COR-L47 (cell line): ENCODE data around the gene ADAMTSL3.
"Not testable (repeated sequence)": the region's sequence is repeated elsewhere in the genome, so short reads cannot be mapped to it uniquely, and the experiment has no call there.

Experiments used
- DNase-seq: peaks from one replicate; lab custom pipeline; 2025; lab: John Stamatoyannopoulos, UW

Gene ADAMTSL3

DNA sequence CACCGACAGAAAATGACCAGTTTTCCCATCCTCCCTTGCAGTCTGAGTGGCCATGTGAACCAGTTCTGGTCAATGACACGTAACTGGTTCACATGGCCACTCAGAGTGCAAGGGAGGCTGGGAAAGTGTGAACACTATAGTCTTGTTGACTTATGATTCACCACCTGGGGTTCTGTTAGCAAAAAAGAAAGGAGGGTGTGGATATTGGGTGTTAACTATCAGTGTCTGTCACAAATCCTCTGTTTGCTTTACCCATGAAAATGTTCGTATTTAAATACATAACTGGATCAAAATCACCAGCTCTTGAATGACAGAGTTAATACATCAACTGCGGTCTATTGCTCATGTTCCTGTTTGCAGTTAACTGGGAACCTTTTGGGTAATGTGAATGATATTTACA lies 92.3 kb downstream of the ADAMTSL3 start:
- no peak for DNase-seq

DNA sequence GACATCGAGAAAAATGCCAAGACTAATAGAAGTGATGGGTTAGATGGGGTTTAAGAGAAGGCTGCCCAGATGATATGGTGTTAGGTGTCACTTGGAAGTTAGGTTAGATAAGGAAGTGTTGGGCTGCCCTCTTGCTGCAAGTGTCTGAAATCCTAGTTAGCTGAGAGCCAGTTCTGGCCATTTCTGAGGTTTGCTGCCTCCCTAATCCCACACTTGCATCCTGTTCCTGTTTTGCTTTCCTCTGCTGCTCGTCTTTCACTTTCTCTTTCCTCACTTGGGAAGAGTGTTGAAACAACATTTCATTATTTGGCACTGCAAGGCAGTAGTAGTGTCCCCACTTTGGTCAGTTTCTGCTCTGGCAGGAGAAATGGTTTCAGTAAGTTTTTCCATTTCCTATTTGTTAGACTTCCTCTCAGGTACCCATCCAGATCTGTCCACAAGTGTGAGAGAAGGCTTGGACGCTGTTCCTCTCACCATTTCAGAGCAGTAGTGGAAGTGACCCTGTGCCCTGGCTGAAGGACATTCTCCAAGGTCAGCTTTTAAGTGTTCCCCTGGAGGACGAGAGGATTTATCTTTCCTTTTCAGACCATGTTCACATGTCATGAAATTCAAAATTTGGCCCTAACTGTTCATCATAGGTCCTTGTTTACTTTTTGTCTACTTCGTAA lies 93.3 kb downstream of the ADAMTSL3 start:
- no peak for DNase-seq

DNA sequence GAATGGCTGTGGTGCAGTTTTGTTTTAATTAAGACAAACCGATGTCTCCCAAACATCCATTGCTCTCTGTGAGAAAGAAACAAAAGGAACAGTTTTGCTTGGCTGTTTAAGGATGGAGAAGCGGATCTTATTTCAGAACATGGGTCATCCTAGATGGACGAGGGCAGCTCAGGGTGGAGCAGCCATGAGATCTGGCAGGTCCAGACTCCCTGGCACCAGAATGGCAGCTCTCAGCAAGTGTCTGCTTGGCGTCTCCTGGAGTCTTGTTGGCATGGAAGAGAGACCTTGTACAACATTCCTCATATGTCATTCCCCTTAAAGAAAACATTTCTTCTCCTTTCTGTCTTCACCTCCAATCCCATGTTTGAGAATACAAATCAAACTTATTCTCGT lies 93.8 kb downstream of the ADAMTSL3 start:
- no peak for DNase-seq

DNA sequence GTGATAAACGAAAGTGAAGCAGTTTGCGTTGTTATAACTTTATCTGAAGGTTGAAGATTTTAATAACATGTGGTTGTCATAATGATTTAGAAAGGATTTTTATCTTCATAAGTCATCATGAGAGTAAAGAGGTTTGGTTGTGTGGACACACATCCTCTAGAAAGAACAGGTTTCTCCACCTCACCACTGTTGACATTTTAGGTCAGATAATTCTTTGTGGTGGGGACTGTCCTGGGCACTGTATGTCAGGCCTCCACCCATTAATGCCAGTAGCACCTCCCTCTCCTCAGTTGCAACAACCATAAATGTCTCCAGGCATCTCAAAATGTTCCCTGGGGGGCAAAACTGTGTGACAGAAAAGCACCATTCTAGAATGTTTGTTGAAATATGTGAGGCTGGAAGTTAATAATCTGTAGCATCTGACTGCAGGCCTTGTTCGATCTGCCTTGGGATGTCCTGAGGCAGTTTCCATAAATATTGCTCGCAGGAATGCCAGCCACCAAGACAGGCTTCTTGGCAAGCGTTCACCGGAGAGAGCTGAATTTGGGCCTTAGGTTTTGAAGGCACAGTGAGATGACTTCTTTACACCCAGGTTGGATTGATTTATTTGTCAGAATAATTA lies 100.1 kb downstream of the ADAMTSL3 start:
- DNase-seq = no peak

DNA sequence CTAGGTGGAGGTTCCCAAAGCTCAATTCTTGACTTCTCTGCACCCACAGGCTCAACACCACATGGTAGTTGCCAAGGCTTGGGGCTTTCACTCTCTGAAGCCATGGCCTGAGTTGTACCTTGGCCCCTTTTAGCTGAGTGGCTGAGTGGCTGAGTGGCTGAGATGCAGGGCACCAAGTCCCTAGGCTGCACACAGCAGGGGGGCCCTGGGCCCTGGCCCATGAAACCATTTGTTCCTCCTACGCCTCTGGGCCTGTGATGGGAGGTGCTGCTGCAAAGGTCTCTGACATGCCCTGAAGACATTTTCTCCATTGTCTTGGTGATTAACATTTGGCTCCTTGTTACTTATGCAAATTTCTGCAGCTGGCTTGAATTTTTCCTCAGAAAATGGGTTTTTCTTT lies 103.4 kb downstream of the ADAMTSL3 start:
- DNase-seq = not testable (repeated sequence)

DNA sequence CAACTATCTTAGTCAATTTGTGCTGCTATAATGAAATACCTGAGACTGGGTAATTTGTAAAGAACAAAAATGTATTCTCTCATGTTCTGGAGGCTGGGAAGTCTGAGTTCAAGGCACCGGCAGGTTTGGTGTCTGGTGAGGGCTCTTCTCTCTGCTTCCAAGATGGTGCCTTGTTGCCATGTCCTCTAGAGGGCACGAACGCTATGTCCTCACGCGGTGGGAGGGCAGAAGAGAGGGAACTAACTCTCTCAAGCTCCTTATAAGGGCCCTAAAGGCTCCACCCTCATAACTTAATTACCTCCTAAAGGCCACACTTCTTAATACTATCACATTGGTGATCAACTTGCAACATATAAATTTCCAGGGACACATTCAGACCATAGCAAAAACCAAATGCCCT lies 108.4 kb downstream of the ADAMTSL3 start:
- DNase-seq = no peak

DNA sequence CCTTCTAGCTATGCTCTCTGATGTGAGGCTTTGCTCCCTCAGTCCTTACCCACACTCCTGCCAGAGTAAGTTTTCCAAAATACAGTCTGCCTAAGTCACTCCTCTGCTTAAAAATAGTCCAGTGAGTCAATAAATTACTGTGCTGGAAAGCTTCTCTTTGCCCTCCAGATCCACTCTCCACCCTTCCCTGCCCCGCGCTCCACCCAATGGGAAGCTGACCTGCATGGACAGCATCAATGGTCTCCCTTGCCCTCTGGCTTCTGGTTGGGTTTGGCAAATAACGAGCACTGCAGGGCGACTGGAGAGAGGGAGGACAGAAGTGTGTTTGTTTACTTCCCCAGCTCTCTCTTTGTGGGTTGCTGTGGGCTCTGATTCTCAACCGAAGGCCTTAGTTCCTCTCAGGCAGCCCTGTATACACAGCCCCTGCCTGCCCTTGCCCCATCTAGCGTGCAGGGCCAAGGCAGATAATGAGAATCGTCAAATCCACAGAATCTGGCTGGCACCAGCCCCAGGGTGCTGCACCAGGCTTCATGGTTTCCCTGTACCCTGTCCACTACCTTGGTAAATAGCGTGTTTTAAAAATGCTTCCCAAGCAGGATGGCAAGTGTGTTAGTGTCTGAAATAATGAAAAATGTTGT lies 110.4 kb downstream of the ADAMTSL3 start:
- DNase-seq = no peak

DNA sequence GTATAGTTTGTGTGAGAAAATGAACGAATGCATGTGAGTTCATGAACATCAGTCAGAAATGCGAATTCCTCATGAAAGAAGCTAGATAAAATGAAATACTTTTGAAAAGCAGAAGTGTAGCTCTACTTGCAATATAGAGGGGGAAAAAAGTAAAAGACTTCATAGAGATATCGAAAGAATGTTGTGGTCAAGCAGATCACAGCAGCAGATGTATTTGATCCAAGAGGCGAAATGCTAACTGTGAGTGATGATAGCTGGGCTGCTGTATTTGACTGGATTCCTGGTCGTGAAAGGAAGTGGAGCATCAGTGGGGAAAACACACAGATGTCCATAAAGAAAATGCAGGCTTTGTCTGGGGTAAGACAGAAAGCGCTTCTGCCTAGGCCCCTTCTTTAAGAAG lies 112.4 kb downstream of the ADAMTSL3 start:
- no peak for DNase-seq

DNA sequence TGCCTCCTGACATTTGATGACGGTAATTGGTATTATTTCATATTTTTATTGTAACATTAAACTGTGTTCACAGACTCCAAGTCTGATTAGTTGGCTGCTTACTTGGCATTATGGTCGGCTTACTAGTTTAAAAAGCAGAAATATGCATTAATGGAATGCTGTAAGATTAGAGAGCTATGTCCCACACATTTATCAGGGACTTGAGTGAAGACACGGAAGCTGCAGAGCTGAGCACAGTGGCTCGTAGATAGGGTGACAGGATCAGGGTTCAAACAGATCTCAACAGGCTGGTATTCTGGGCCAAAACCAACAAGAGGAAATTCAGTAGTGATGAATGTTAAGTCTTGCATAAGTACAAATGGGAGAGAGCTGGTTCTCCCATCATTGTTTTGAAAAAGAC lies 113.8 kb downstream of the ADAMTSL3 start:
- no peak for DNase-seq

DNA sequence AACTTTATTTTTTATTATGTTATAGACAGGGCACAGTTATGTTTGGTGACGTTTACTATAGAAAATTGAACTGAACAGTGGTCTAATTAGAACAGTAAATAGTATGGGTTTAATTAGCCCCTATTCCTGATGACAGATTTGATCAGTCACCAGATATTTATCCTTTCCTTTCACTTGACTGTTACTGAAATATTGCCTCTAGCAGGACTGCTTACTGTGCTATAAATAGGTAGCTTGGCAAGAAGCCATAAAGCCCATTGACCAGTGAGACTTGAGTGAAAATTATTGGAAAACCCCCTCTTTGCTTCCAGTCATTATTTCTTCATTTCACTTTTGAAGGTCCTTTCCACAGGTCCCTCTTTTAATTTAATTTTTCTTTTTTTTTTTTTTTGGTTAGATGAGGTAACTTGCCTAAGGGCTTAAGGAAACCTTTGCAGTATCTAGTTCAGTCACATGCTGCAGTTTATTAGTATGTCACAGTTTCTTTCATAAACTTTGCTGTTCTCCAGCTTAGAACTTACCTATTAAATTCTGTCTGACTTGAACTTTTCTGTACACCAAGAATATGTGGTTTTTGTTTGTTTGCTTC lies 115.6 kb downstream of the ADAMTSL3 start:
- no peak for DNase-seq

DNA sequence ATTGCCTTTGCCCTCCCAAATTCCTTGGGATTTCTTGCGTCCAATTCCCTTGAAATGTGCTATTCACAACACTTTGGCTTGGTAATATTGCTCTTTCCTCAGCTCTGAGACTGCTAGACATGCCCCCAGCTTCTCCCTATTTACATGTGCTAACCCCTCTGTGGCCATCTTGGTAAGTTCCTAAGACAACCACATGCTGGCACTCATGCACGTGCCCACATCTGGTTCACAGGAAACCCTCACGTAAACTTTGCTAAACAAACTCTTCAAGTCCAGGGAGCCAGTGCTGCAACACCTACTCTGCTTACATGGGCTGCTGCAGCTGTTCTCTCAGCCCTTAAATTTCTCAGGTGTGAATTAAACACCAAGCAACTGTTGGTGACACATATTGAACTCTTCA lies 121.8 kb downstream of the ADAMTSL3 start:
- DNase-seq = no peak

DNA sequence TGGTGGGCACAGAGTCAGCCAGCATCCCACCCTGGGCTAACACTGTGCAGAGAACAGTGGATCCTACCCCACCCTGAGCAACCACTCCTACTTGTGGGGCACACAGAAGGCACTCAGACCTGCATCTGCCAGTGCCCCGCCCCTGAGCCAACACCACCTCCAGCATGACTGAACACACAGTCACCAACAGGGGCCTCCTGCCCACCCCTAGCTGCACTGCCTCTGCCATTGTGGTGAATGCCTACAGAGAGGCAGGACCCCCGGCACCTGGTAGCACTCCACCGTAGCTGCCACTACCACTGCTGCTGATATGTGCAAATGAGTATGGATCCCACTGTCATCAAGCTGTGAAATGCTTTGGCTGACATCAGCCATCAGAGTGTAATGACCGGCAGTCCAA lies 123.1 kb downstream of the ADAMTSL3 start:
- DNase-seq = no peak

DNA sequence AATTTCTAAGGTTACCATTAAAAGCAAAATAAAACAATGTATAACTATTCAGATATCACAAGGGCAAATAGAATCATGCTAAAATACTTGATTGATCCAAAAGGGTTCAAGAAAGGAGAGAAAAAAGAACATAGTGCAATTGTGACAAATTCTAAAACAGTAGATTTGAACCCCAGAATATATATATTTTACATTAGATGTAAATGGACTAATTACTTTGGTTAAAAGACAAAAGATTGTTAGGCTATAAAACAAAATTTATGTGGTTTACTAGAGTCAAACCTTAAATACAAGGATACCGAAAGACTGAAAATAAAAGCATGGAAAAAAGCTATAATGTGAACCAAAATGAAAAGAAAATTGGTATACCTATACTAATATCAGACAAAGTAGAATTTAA lies 129.3 kb downstream of the ADAMTSL3 start:
- DNase-seq = no peak

DNA sequence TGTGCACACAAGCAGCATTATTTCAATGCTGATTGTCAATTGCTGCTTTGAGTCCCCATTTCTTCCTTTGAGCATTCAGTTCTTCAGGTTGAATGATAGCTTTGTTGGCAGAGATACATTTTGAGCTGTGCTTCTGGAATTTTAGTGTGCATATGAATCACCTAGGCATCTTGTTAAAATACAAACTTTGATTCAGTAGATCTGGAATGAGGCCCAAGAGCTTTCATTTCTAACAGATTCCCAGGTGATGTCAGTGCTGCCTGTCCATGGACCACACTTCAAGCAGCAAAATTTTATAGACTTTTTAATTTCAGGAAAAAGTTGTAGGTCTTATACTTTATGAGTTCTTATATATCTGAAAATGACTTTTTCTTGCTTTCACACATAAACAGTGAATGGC lies 131.1 kb downstream of the ADAMTSL3 start:
- no peak for DNase-seq

DNA sequence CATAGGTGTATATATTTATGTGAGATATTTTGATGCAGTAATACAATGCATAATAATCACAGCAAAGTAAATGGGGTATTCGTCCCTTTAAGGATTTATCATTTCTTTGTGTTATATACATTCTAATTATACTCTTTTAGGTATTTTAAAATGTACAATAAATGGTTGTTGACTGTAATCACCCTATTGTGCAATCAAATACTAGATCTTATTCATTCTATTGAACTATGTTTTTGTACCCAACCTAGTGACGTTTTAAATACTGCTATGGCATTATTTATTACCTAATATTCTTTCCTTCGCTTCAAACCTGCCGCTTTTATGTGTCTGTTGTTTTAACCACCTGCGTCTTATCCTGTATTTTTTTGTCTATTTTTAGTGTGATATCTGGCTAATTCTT lies 132.4 kb downstream of the ADAMTSL3 start:
- DNase-seq = no peak

DNA sequence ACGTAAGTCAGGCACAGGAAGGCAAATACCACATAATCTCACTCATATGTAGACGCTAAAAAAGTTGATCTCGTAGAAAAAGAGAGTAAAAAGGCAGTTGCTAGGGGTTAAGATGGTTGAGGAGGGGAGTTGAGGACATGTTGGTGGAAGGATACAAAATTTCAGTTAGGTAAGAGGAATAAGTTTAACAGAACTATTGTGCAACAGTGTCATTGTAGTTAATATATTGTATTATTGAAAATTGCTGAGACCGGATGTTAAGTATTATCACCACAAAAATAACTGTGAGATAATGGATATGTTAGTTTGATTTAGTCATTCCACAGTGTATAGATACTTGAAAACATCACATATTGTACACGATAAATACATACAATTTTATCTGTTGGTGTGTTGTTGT lies 139.1 kb downstream of the ADAMTSL3 start:
- no peak for DNase-seq

DNA sequence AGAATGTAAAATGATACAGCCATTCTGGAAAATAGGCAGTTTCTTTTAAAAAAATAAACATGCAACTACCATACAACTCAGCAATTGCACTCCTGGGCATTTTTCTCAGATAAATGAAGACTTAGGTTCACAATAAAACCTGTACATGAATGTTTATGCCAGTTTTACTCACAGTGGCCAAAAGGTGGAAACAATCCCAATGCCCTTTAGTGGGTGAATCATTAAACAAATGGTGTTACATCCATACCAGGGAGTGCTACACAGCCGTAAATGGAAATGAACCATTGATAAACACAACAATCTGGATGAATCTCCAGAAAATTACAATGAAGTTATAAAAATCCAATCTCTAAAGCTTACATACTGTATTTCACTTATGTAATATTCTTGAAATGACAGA lies 140.3 kb downstream of the ADAMTSL3 start:
- DNase-seq = no peak

DNA sequence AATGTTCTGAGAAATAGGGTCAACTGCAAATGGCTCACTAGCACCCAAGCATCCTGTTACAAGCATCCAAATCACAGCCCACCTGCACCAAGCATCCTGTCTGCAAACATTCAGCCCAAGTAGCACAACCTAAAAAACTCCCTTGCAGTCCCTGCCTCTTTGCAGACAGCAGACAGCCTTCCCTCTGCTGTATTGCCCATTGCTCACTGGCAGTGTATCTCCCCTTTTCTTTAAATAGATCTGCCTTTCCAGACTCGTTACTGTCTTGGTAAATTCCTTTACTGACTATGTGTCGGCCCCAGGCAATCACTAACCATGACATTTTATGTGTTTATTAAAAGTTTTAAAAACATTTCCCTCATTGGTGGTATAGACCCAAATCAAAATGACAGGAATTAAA lies 155.4 kb downstream of the ADAMTSL3 start:
- no peak for DNase-seq

DNA sequence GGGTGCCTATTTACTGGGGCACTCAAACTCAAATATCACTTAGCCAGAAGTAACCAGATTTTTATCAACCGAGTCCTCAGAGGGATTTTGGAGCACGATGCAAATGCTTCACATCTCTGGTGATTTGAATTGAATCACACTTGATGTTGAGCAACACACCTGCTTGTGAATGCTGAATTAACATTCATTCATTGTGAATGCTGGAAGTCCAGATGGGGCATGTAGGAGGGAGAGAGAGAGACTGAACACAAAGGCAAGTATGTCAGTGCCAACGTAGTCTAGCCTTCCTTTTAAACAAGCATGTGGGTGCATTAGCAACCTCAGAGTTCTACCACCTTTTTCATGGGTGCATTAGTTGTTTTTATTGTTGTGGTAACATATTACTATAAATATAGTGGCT lies 156.2 kb downstream of the ADAMTSL3 start:
- DNase-seq = no peak

DNA sequence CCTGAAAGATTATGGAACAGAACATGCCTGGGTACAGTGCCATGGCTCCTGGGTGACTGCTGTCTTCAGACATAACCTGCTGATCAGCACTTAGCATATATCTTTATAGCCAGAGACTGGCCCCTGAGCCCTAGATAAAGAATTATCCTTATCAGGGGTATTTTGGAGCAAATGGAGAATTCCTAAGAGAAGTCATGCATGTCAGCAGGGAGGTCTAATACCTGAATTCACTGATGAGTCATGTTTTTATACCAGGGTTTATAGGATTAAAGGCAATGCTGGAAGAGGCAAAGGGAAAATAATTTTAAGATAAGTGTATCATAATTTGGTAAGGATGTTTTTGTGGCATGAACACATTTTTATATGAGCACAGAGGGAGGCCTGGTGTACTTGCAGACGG lies 159.8 kb downstream of the ADAMTSL3 start:
- DNase-seq = no peak

DNA sequence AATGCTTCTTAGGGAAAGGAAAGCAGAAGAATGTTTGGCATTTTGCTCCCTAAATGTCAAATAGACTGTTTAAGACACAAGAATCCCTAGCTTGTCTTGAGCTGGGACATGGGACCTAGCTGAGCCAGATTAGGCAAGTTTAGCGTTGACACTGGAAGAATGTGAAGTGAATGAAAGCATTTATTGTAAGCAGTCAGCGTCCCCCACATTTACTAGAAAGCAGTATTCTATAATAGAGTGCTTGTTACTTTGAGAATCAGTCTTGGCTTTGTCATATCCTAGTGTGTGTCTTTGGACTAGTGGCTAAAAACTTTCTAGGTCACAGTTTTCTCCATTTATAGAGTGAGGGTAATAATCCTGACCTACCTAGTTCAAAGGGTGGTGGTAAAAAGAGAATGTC lies 161.6 kb downstream of the ADAMTSL3 start:
- no peak for DNase-seq

DNA sequence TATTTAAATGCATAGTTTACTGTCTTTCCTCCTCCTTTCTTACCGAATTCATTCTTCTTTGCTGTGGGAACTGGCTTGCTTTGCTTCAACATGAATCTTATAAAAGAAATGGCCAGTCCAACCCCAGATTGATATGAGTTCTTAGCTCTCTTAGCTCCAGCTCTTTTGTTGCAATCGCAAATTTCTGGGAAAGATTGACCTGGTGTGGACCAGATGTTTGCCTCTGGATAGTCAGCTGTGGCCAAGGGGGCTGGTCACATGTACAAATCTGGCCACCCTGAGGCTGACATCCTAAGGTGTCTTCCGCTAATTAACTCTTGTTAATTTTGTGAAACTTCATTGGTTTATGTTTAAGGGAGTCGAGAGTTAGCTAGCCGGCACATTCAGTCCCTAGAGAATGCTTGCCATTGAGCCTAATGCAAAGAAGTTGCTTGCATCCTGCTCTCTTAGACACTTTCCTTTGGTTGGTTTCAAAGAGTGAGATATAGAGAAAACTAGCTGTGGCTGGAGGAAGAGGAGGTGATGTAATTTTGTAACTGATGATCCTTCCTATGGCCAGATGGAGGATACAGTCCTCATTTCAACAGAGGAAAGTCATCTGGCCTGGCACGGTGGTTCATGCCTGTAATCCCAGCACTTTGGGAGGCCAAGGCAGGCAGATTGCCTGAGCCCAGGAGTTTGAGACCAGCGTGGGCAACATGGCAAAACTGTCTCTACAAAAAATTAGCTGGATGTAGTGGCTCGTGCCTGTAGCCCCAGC lies 162.4 kb downstream of the ADAMTSL3 start:
- no peak for DNase-seq

DNA sequence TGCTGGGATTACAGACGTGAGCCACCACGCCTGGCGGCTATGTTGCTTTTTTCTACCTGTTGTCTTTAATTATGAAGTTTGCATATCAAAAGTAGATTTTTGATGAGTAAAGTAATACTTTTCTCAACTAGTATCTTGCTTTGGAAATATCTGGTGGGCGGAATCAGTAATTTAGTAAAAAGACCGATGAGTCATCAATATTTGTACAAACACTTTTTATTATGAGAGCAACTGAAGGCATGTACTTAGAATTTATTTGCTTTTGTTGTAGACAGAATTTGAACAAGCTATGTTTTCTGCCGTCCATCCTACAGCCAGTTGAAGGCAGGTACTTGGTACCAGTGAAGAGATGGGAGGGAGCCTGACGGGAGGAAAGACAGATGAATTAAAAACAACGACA lies 164.7 kb downstream of the ADAMTSL3 start:
- no peak for DNase-seq
